Stimulated activated CD4-positive, alpha-beta T cell treated with anti-CD3 and anti-CD28 coated beads, Interleukin-4, amount 100 ng/mL, for 4 hours (primary cell): ENCODE data around the gene METAP1D.

Experiments
- DNase-seq, 2 experiments: peaks; one replicate each; pipeline ENCODE4 v3.0.0-alpha.2; 2020

Gene METAP1D

GRCh38 chr2:172093416-172094293, 93.9 kb downstream of the METAP1D start:
- DNase-seq, result no peak

- no peak for DNase-seq
Observed at GRCh38 chr2:172094294-172095145, 94.8 kb downstream of the METAP1D start.

GRCh38 chr2:172095146-172095904, 95.6 kb downstream of the METAP1D start:
- peak; percentile 56 to 78 for DNase-seq

- no peak for DNase-seq
Observed at GRCh38 chr2:172095905-172096625, 96.3 kb downstream of the METAP1D start.

- no peak for DNase-seq
Observed at GRCh38 chr2:172096626-172097547, 97.1 kb downstream of the METAP1D start.

- DNase-seq, result no peak
Observed at GRCh38 chr2:172097557-172098131, 97.9 kb downstream of the METAP1D start.

GRCh38 chr2:172098287-172098649, 98.5 kb downstream of the METAP1D start:
- DNase-seq, result no peak

GRCh38 chr2:172098650-172099471, 99.1 kb downstream of the METAP1D start:
- peak; percentile 35 to 45 for DNase-seq

GRCh38 chr2:172099472-172100079, 99.8 kb downstream of the METAP1D start:
- DNase-seq, result no peak

GRCh38 chr2:172100080-172100934, 100.6 kb downstream of the METAP1D start:
- DNase-seq, result no peak

GRCh38 chr2:172100935-172101820, 101.4 kb downstream of the METAP1D start:
- no peak for DNase-seq

- no peak for DNase-seq
Observed at GRCh38 chr2:172101821-172102390, 102.2 kb downstream of the METAP1D start.

GRCh38 chr2:172102391-172103359, 102.9 kb downstream of the METAP1D start, which contains the start of gene DLX2:
Gene DLX2 (minus strand): TSS chr2:172102900. CDS start chr2:172102538, 362 bp downstream.
- DNase-seq, result peak; percentile 56 to 63

- peak; percentile 36 to 67 for DNase-seq
Observed at GRCh38 chr2:172103471-172104272, 103.9 kb downstream of the METAP1D start.
